HepG2 (cell line): ENCODE measurements around the gene SCP2. TPM values are rescaled to one million over a fixed set of nuclear protein-coding genes. Genes with fewer than 3 reads are reported as not detected.

Source experiments
- CENPBD1 ChIP-seq: sonication (generic); formaldehyde crosslinking; IDR thresholded peaks from 2 replicates; pipeline ENCODE4 v1.8.0; 2022; ENCODE audit warnings: missing genetic modification reagents, low read depth, mild to moderate bottlenecking, borderline replicate concordance
- FOXK1 ChIP-seq: sonication (generic); formaldehyde crosslinking; IDR thresholded peaks from 2 replicates; pipeline ENCODE4 v1.4.0; 2020; ENCODE audit warnings: low read depth, missing genetic modification reagents, borderline replicate concordance
- HDAC2 ChIP-seq: sonication (generic); formaldehyde crosslinking; IDR thresholded peaks from 2 replicates; pipeline ENCODE4 v1.4.0; 2020; ENCODE audit warnings: missing genetic modification reagents
- NFYC ChIP-seq: IDR thresholded peaks from 2 replicates; pipeline ENCODE4 v1.6.1; 2016; ENCODE audit warnings: missing genetic modification reagents, missing compliant biosample characterization
- NR2C2 ChIP-seq: sonication (generic); formaldehyde crosslinking; IDR thresholded peaks from 2 replicates; pipeline ENCODE4 v1.4.0; 2020; ENCODE audit warnings: missing genetic modification reagents, mild to moderate bottlenecking, moderate library complexity, borderline replicate concordance
- POGZ ChIP-seq: sonication (generic); formaldehyde crosslinking; IDR thresholded peaks from 2 replicates; pipeline ENCODE4 v1.4.0; 2020; ENCODE audit warnings: mild to moderate bottlenecking, missing genetic modification reagents
- SMAD3 ChIP-seq: sonication (generic); formaldehyde crosslinking; IDR thresholded peaks from 2 replicates; pipeline ENCODE4 v1.4.0; 2020; ENCODE audit warnings: missing genetic modification reagents
- SMYD3 ChIP-seq: sonication (generic); formaldehyde crosslinking; IDR thresholded peaks from 2 replicates; pipeline ENCODE4 v1.8.1; 2023; ENCODE audit warnings: mild to moderate bottlenecking, missing genetic modification reagents
- TBX2 ChIP-seq: sonication (generic); formaldehyde crosslinking; IDR thresholded peaks from 2 replicates; pipeline ENCODE4 v1.5.0; 2020; ENCODE audit warnings: missing genetic modification reagents, mild to moderate bottlenecking, borderline replicate concordance
- ZC3H4 ChIP-seq: sonication (generic); formaldehyde crosslinking; IDR thresholded peaks from 2 replicates; pipeline ENCODE4 v1.4.0; 2020; ENCODE audit warnings: missing genetic modification reagents, borderline replicate concordance
- ZNF160 ChIP-seq: sonication (generic); formaldehyde crosslinking; IDR thresholded peaks from 2 replicates; pipeline ENCODE4 v1.8.0; 2022; ENCODE audit warnings: mild to moderate bottlenecking, inconsistent platforms, missing genetic modification reagents
- ZNF180 ChIP-seq: sonication (generic); formaldehyde crosslinking; IDR thresholded peaks from 2 replicates; pipeline ENCODE4 v1.4.0; 2020; ENCODE audit warnings: low read depth, missing genetic modification reagents, borderline replicate concordance
- ZNF230 ChIP-seq: sonication (generic); formaldehyde crosslinking; IDR thresholded peaks from 2 replicates; pipeline ENCODE4 v1.4.0; 2020; ENCODE audit warnings: mild to moderate bottlenecking, missing genetic modification reagents
- ZNF256 ChIP-seq: sonication (generic); formaldehyde crosslinking; conservative IDR thresholded peaks from 2 replicates; pipeline ENCODE4 v1.4.0; 2020; ENCODE audit warnings: missing genetic modification reagents
- ZNF329 ChIP-seq: sonication (generic); formaldehyde crosslinking; IDR thresholded peaks from 2 replicates; pipeline ENCODE4 v1.9.0; 2021; ENCODE audit warnings: low read depth, mild to moderate bottlenecking, missing genetic modification reagents
- ZNF343 ChIP-seq: sonication (generic); formaldehyde crosslinking; IDR thresholded peaks from 2 replicates; pipeline ENCODE4 v1.4.0; 2020; ENCODE audit warnings: mild to moderate bottlenecking, missing genetic modification reagents
- ZNF441 ChIP-seq: sonication (generic); formaldehyde crosslinking; IDR thresholded peaks from 2 replicates; pipeline ENCODE4 v1.7.0; 2021; ENCODE audit warnings: missing genetic modification reagents, borderline replicate concordance
- ZNF674 ChIP-seq: sonication (generic); formaldehyde crosslinking; IDR thresholded peaks from 2 replicates; pipeline ENCODE4 v1.5.0; 2020; ENCODE audit warnings: low read depth, mild to moderate bottlenecking, missing genetic modification reagents
- polyA plus RNA-seq, 8 experiments: library from polyadenylated mRNA; depleted of rRNA in 3 of 8; stranded (reverse) in 7 of 8; unstranded in 1 of 8; fragments of >200 nt; fragmentation: Illumina TruSeq in 4 of 8; extraction: Trizol in 4 of 8; gene quantifications; 2 replicates each; pipeline versions ENCODE4 v1.2.1 to v1.2.3, GENCODE V29; 2011 to 2016; ENCODE audit warnings: low read depth in 4 of 8, missing spikeins in 1 of 8, mixed read lengths in 1 of 8; ENCODE audit not compliant: insufficient read depth in 1 of 8
- total RNA-seq, 5 experiments: library from RNA; depleted of rRNA; stranded (reverse); fragments of >200 nt; fragmentation: Illumina TruSeq; extraction: Trizol; gene quantifications; 2 replicates each; pipeline ENCODE4 v1.2.3, GENCODE V29; 2016; ENCODE audit warnings: low read depth in 1 of 5
- TF ChIP-seq, protein P1 (sequence below): sonication (generic); formaldehyde crosslinking; IDR thresholded peaks from 2 replicates; pipeline ENCODE4 v1.4.0; 2020; ENCODE audit warnings: missing genetic modification reagents
- TF ChIP-seq, protein P2 (sequence below): sonication (generic); formaldehyde crosslinking; conservative IDR thresholded peaks from 2 replicates; pipeline ENCODE4 v1.4.0; 2020; ENCODE audit warnings: missing genetic modification reagents
- TF ChIP-seq, protein P3 (sequence below): sonication (generic); formaldehyde crosslinking; IDR thresholded peaks from 2 replicates; pipeline ENCODE4 v1.4.0; 2020; ENCODE audit warnings: missing genetic modification reagents

SCP2 gene
- total and polyA plus RNA-seq, 2 of the 13 experiments (the other 11 are each of a cell fraction or from before 2014, with no cell fraction given), result 59.0 to 133 TPM

- TF ChIP-seq, protein P1, sequence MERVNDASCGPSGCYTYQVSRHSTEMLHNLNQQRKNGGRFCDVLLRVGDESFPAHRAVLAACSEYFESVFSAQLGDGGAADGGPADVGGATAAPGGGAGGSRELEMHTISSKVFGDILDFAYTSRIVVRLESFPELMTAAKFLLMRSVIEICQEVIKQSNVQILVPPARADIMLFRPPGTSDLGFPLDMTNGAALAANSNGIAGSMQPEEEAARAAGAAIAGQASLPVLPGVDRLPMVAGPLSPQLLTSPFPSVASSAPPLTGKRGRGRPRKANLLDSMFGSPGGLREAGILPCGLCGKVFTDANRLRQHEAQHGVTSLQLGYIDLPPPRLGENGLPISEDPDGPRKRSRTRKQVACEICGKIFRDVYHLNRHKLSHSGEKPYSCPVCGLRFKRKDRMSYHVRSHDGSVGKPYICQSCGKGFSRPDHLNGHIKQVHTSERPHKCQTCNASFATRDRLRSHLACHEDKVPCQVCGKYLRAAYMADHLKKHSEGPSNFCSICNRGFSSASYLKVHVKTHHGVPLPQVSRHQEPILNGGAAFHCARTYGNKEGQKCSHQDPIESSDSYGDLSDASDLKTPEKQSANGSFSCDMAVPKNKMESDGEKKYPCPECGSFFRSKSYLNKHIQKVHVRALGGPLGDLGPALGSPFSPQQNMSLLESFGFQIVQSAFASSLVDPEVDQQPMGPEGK (CRISPR knock-in tag), result peak; percentile 55
- no peak for TF ChIP-seq ZNF256 (CRISPR knock-in tag)
- TF ChIP-seq ZNF441, result no peak
- 0 out of 2 replicates have a peak, but pooled peaks have one; percentile 45 for TF ChIP-seq FOXK1 (CRISPR knock-in tag)
- TF ChIP-seq ZNF329 (CRISPR knock-in tag), result no peak
- no peak for TF ChIP-seq ZC3H4 (CRISPR knock-in tag)
- TF ChIP-seq ZNF343 (CRISPR knock-in tag), result no peak
- no peak; the same call in 1 of the 2 replicates for TF ChIP-seq NFYC (CRISPR knock-in tag)
- 0 out of 2 replicates have a peak, but pooled peaks have one; percentile 9 for TF ChIP-seq POGZ (CRISPR knock-in tag)
- peak; percentile 76 for TF ChIP-seq SMAD3 (CRISPR knock-in tag)
- TF ChIP-seq ZNF230, result no peak
- TF ChIP-seq ZNF674 (CRISPR knock-in tag), result no peak
- no peak for TF ChIP-seq ZNF180 (CRISPR knock-in tag)
- TF ChIP-seq ZNF160 (CRISPR knock-in tag), result no peak
- no peak for TF ChIP-seq CENPBD1 (CRISPR knock-in tag)
- TF ChIP-seq, protein P2, sequence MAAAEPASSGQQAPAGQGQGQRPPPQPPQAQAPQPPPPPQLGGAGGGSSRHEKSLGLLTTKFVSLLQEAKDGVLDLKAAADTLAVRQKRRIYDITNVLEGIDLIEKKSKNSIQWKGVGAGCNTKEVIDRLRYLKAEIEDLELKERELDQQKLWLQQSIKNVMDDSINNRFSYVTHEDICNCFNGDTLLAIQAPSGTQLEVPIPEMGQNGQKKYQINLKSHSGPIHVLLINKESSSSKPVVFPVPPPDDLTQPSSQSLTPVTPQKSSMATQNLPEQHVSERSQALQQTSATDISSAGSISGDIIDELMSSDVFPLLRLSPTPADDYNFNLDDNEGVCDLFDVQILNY (CRISPR knock-in tag), result no peak
- peak; percentile 85 for TF ChIP-seq HDAC2 (CRISPR knock-in tag)
- TF ChIP-seq, protein P3, sequence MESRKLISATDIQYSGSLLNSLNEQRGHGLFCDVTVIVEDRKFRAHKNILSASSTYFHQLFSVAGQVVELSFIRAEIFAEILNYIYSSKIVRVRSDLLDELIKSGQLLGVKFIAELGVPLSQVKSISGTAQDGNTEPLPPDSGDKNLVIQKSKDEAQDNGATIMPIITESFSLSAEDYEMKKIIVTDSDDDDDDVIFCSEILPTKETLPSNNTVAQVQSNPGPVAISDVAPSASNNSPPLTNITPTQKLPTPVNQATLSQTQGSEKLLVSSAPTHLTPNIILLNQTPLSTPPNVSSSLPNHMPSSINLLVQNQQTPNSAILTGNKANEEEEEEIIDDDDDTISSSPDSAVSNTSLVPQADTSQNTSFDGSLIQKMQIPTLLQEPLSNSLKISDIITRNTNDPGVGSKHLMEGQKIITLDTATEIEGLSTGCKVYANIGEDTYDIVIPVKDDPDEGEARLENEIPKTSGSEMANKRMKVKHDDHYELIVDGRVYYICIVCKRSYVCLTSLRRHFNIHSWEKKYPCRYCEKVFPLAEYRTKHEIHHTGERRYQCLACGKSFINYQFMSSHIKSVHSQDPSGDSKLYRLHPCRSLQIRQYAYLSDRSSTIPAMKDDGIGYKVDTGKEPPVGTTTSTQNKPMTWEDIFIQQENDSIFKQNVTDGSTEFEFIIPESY (CRISPR knock-in tag), result no peak
- peak; percentile 80; the same call in 1 of the 2 replicates for TF ChIP-seq NR2C2
- TF ChIP-seq SMYD3 (CRISPR knock-in tag), result no peak
- TF ChIP-seq TBX2 (CRISPR knock-in tag), result peak; percentile 73; the same call in 1 of the 2 replicates
Measured at GRCh38 chr1:53014791-53015507, 87.9 kb downstream of the SCP2 start (continued).
